WTC11 (cell line): Measurements from ENCODE around the gene CGN. TPM values are rescaled to one million over a fixed set of nuclear protein-coding genes. Genes with fewer than 3 reads are reported as not detected.

Source experiments
- ATAC-seq: fragments of 200-7000 bp; cut with Tn5 transposase; 2 replicates; pipeline ENCODE4 v1.10.0; 2021; ENCODE audit warnings: mild to moderate bottlenecking, moderate library complexity
- CTCF ChIA-PET: fragments of 300-600 bp; sonication (Branson Sonifier 250); formaldehyde crosslinking; loops from one replicate; lab custom pipeline; 2021; ENCODE audit warnings: antibody characterized with exemption; lab: Charles Lee
- POLR2A ChIA-PET: fragments of 350-600 bp; sonication (Branson Sonifier 250); formaldehyde crosslinking; loops from one replicate; lab custom pipeline; 2021; ENCODE audit warnings: antibody characterized with exemption; lab: Charles Lee
- DNase-seq: peaks from one replicate; pipeline ENCODE4 v3.0.0; 2021; ENCODE audit warnings: low spot score
- H3K27ac Mint-ChIP-seq: 2 replicates; pipeline ENCODE4 v1.8.0; 2021; ENCODE audit warnings: mixed read lengths
- H3K27me3 Mint-ChIP-seq: 2 replicates; pipeline ENCODE4 v1.8.0; 2021; ENCODE audit warnings: low read depth, mild to moderate bottlenecking, moderate library complexity, mixed read lengths
- H3K36me3 Mint-ChIP-seq: 2 replicates; pipeline ENCODE4 v1.8.0; 2021; ENCODE audit warnings: mixed read lengths
- H3K4me1 Mint-ChIP-seq: 2 replicates; pipeline ENCODE4 v1.8.0; 2022; ENCODE audit warnings: mixed read lengths
- H3K4me3 Mint-ChIP-seq: 2 replicates; pipeline ENCODE4 v1.8.0; 2021; ENCODE audit warnings: mild to moderate bottlenecking, moderate library complexity, mixed read lengths
- H3K9me3 Mint-ChIP-seq: 2 replicates; pipeline ENCODE4 v1.8.0; 2021; ENCODE audit warnings: mixed read lengths
- ATF1 ChIP-seq: sonication (generic); formaldehyde crosslinking; IDR thresholded peaks from 2 replicates; pipeline ENCODE4 v1.8.1; 2023; ENCODE audit warnings: mild to moderate bottlenecking, moderate library complexity, missing genetic modification reagents
- ATF2 ChIP-seq: sonication (generic); formaldehyde crosslinking; IDR thresholded peaks from 2 replicates; pipeline ENCODE4 v1.8.1; 2022; ENCODE audit warnings: low read depth, missing genetic modification reagents, borderline replicate concordance
- CREB1 ChIP-seq: sonication (generic); formaldehyde crosslinking; IDR thresholded peaks from 2 replicates; pipeline ENCODE4 v1.8.0; 2023; ENCODE audit warnings: mild to moderate bottlenecking, missing genetic modification reagents
- CREM ChIP-seq: sonication (generic); formaldehyde crosslinking; IDR thresholded peaks from 2 replicates; pipeline ENCODE4 v1.8.1; 2022; ENCODE audit warnings: mild to moderate bottlenecking, missing genetic modification reagents, moderate library complexity
- FOXJ3 ChIP-seq: sonication (generic); formaldehyde crosslinking; IDR thresholded peaks from 2 replicates; pipeline ENCODE4 v1.9.0; 2021; ENCODE audit warnings: missing genetic modification reagents, mild to moderate bottlenecking, borderline replicate concordance
- FOXK1 ChIP-seq: sonication (generic); formaldehyde crosslinking; IDR thresholded peaks from 2 replicates; pipeline ENCODE4 v1.8.0; 2022; ENCODE audit warnings: mild to moderate bottlenecking, moderate library complexity, missing genetic modification reagents
- GRHL2 ChIP-seq: fragments of 250-450 bp; sonication (Bioruptor Pico); IDR thresholded peaks from 2 replicates; pipeline ENCODE4 v1.8.0; 2022; ENCODE audit warnings: mild to moderate bottlenecking, moderate library complexity; ENCODE audit not compliant: insufficient replicate concordance, severe bottlenecking
- HMGA2 ChIP-seq: fragments of 250-450 bp; sonication (Bioruptor Pico); IDR thresholded peaks from 2 replicates; pipeline ENCODE4 v1.4.0; 2021; ENCODE audit warnings: mild to moderate bottlenecking, moderate library complexity
- MXD4 ChIP-seq: fragments of 250-450 bp; sonication (Bioruptor Pico); IDR thresholded peaks from 2 replicates; pipeline ENCODE4 v1.8.0; 2021; ENCODE audit warnings: mild to moderate bottlenecking, moderate library complexity, borderline replicate concordance
- NFATC4 ChIP-seq: fragments of 250-450 bp; sonication (Bioruptor Pico); IDR thresholded peaks from 2 replicates; pipeline ENCODE4 v1.9.0; 2021; ENCODE audit warnings: mild to moderate bottlenecking
- NFE2L1 ChIP-seq: sonication (generic); formaldehyde crosslinking; IDR thresholded peaks from 2 replicates; pipeline ENCODE4 v1.8.1; 2023; ENCODE audit warnings: missing genetic modification reagents
- NR1H2 ChIP-seq: sonication (generic); formaldehyde crosslinking; IDR thresholded peaks from 2 replicates; pipeline ENCODE4 v1.9.0; 2021; ENCODE audit warnings: mild to moderate bottlenecking, moderate library complexity, missing genetic modification reagents
- RORB ChIP-seq: fragments of 250-450 bp; sonication (Bioruptor Pico); IDR thresholded peaks from 2 replicates; pipeline ENCODE4 v1.9.0; 2021; ENCODE audit warnings: mild to moderate bottlenecking
- SMAD3 ChIP-seq: sonication (generic); formaldehyde crosslinking; IDR thresholded peaks from 2 replicates; pipeline ENCODE4 v1.8.0; 2022; ENCODE audit warnings: missing genetic modification reagents, mild to moderate bottlenecking, borderline replicate concordance
- SOX15 ChIP-seq: fragments of 250-450 bp; sonication (Bioruptor Pico); IDR thresholded peaks from 2 replicates; pipeline ENCODE4 v1.9.0; 2021; ENCODE audit warnings: mild to moderate bottlenecking
- SP1 ChIP-seq: sonication (generic); formaldehyde crosslinking; conservative IDR thresholded peaks from 2 replicates; pipeline ENCODE4 v1.8.1; 2022; ENCODE audit warnings: missing genetic modification reagents
- TCF7 ChIP-seq: sonication (generic); formaldehyde crosslinking; IDR thresholded peaks from 2 replicates; pipeline ENCODE4 v1.8.0; 2022; ENCODE audit warnings: mild to moderate bottlenecking, low read depth, missing genetic modification reagents, moderate library complexity
- ZNF232 ChIP-seq: sonication (generic); formaldehyde crosslinking; IDR thresholded peaks from 2 replicates; pipeline ENCODE4 v1.8.0; 2022; ENCODE audit warnings: mild to moderate bottlenecking, missing genetic modification reagents
- ZNF317 ChIP-seq: sonication (generic); formaldehyde crosslinking; IDR thresholded peaks from 2 replicates; pipeline ENCODE4 v1.8.1; 2023; ENCODE audit warnings: low read depth, mild to moderate bottlenecking, moderate library complexity, missing genetic modification reagents, borderline replicate concordance
- total RNA-seq: library from RNA; stranded (reverse); gene quantifications from 3 replicates; pipeline ENCODE4 v1.2.3, GENCODE V29; 2021
- TF ChIP-seq, protein P1 (sequence below): sonication (generic); formaldehyde crosslinking; IDR thresholded peaks from 2 replicates; pipeline ENCODE4 v1.8.0; 2022; ENCODE audit warnings: mild to moderate bottlenecking, missing genetic modification reagents
- TF ChIP-seq, protein P2 (sequence below): sonication (generic); formaldehyde crosslinking; IDR thresholded peaks from 2 replicates; pipeline ENCODE4 v1.8.1; 2023; ENCODE audit warnings: mild to moderate bottlenecking, missing genetic modification reagents
- TF ChIP-seq, protein P3 (sequence below): sonication (generic); formaldehyde crosslinking; IDR thresholded peaks from 2 replicates; pipeline ENCODE4 v1.8.1; 2022; ENCODE audit warnings: missing genetic modification reagents, borderline replicate concordance

The CGN gene
- total RNA-seq, 1 experiment from 2014 or later, result 68.7 TPM

- Mint-ChIP-seq H3K36me3 (no peaks in the 10 kb centered on the region), H3K27me3 (peaks cover 17% of the 10 kb centered on the region), H3K9me3 (no peaks in the 10 kb centered on the region), H3K27ac (no peak overlapping the region), H3K4me1 (peaks cover 5% of the 10 kb centered on the region), H3K4me3 (no peak overlapping the region)
- no peak for ATAC-seq
- TF ChIP-seq SMAD3 (CRISPR knock-in tag) (no peak), MXD4 (CRISPR knock-in tag) (no peak), SP1 (CRISPR knock-in tag) (no peak), ZNF232 (CRISPR knock-in tag) (no peak), CREM (CRISPR knock-in tag) (no peak), ATF2 (no peak)
- TF ChIP-seq, protein P1, sequence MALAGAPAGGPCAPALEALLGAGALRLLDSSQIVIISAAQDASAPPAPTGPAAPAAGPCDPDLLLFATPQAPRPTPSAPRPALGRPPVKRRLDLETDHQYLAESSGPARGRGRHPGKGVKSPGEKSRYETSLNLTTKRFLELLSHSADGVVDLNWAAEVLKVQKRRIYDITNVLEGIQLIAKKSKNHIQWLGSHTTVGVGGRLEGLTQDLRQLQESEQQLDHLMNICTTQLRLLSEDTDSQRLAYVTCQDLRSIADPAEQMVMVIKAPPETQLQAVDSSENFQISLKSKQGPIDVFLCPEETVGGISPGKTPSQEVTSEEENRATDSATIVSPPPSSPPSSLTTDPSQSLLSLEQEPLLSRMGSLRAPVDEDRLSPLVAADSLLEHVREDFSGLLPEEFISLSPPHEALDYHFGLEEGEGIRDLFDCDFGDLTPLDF (CRISPR knock-in tag), result no peak
- TF ChIP-seq, protein P2, sequence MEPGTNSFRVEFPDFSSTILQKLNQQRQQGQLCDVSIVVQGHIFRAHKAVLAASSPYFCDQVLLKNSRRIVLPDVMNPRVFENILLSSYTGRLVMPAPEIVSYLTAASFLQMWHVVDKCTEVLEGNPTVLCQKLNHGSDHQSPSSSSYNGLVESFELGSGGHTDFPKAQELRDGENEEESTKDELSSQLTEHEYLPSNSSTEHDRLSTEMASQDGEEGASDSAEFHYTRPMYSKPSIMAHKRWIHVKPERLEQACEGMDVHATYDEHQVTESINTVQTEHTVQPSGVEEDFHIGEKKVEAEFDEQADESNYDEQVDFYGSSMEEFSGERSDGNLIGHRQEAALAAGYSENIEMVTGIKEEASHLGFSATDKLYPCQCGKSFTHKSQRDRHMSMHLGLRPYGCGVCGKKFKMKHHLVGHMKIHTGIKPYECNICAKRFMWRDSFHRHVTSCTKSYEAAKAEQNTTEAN (CRISPR knock-in tag), result no peak
- ChIA-PET CTCF (interaction anchor here (0.6 to 2.3 kb wide), 6 partner anchors 10 to 361 kb away, joined by 3 to 7 read pairs (median 4); partner anchors contain the start of genes CGN and POGZ), POLR2A (interaction anchor here (0.8 to 1.6 kb wide), 2 partner anchors 10 kb away, joined by 3 to 5 read pairs; no protein-coding TSS in a partner anchor)
- DNase-seq, result no peak
Observed at GRCh38 chr1:151475175-151475574, 36.0 kb upstream of the CGN start.

DNA sequence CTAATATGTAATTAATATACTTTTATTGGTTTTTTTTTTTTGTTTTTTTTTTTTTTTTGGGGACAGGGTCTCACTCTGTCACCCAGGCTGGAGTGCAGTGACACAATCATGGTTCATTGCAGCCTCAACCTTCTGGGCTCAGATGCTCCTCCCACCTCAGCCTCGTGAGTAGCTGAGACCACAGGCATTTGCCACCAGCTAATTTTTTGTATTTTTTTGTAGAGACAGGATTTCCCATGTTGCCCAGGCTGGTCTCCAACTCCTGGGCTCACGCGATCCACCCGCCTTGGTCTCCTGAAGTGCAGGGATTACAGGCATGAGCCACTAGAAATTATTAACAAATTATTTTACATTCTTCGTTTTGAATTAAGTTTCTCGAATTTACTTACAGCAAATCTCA lies 35.1 kb upstream of the CGN start:
- H3K4me3 Mint-ChIP-seq, result no peak overlapping the region
- POLR2A ChIA-PET, result no interaction called here
- ATAC-seq (no peak), DNase-seq (no peak)
- H3K36me3 Mint-ChIP-seq, result no peaks in the 10 kb centered on the region
- no peaks in the 10 kb centered on the region for H3K9me3 Mint-ChIP-seq
- no peak for TF ChIP-seq NFATC4 (CRISPR knock-in tag)
- TF ChIP-seq ZNF317 (CRISPR knock-in tag), result no peak
- TF ChIP-seq SOX15 (CRISPR knock-in tag), result no peak
- no peak for TF ChIP-seq CREB1 (CRISPR knock-in tag)
- no peak for TF ChIP-seq FOXK1 (CRISPR knock-in tag)
- no peak for TF ChIP-seq ATF1
- no peak for TF ChIP-seq FOXJ3
- no peak for TF ChIP-seq HMGA2 (CRISPR knock-in tag)
- TF ChIP-seq TCF7 (CRISPR knock-in tag), result no peak
- TF ChIP-seq RORB (CRISPR knock-in tag), result no peak
- TF ChIP-seq GRHL2 (CRISPR knock-in tag), result no peak
- TF ChIP-seq NR1H2 (CRISPR knock-in tag), result no peak
- TF ChIP-seq, protein P1 (CRISPR knock-in tag), result no peak
- TF ChIP-seq NFE2L1 (CRISPR knock-in tag), result no peak
- TF ChIP-seq, protein P3, sequence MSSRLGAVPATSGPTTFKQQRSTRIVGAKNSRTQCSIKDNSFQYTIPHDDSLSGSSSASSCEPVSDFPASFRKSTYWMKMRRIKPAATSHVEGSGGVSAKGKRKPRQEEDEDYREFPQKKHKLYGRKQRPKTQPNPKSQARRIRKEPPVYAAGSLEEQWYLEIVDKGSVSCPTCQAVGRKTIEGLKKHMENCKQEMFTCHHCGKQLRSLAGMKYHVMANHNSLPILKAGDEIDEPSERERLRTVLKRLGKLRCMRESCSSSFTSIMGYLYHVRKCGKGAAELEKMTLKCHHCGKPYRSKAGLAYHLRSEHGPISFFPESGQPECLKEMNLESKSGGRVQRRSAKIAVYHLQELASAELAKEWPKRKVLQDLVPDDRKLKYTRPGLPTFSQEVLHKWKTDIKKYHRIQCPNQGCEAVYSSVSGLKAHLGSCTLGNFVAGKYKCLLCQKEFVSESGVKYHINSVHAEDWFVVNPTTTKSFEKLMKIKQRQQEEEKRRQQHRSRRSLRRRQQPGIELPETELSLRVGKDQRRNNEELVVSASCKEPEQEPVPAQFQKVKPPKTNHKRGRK (CRISPR knock-in tag), result no peak
- CTCF ChIA-PET, result interaction anchor here (0.7 to 2.3 kb wide), 2 partner anchors 9 to 17 kb away, joined by 4 to 7 read pairs; partner anchors contain the start of gene POGZ
- H3K27me3 Mint-ChIP-seq, result peaks cover 14% of the 10 kb centered on the region
- peaks cover 5% of the 10 kb centered on the region for H3K4me1 Mint-ChIP-seq
- H3K27ac Mint-ChIP-seq, result no peak overlapping the region
